SJCRH30 (cell line): ENCODE measurements around the gene CDKN1A. TPM values are rescaled to one million over a fixed set of nuclear protein-coding genes. Genes with fewer than 3 reads are reported as not detected.

ENCODE experiments used
- DNase-seq, 2 experiments: peaks; one replicate each; pipeline ENCODE4 v3.0.0-alpha.2; 2015 to 2020
- H3K27ac ChIP-seq: fragments of 250-450 bp; sonication (Bioruptor Pico); 2 replicates; pipeline ENCODE4 v1.5.1; 2020; ENCODE audit warnings: mild to moderate bottlenecking, moderate library complexity
- H3K27me3 ChIP-seq: fragments of 250-450 bp; sonication (Bioruptor Pico); 2 replicates; pipeline ENCODE4 v1.5.1; 2020; ENCODE audit warnings: mild to moderate bottlenecking, moderate library complexity
- H3K36me3 ChIP-seq: fragments of 250-450 bp; sonication (Bioruptor Pico); 2 replicates; pipeline ENCODE4 v1.5.1; 2020; ENCODE audit warnings: mild to moderate bottlenecking, moderate library complexity
- H3K4me1 ChIP-seq: fragments of 250-450 bp; sonication (Bioruptor Pico); 2 replicates; pipeline ENCODE4 v1.5.1; 2020; ENCODE audit warnings: mild to moderate bottlenecking, moderate library complexity
- H3K4me3 ChIP-seq: fragments of 250-450 bp; sonication (Bioruptor Pico); 2 replicates; pipeline ENCODE4 v1.5.1; 2020; ENCODE audit warnings: mild to moderate bottlenecking, moderate library complexity
- H3K9me3 ChIP-seq: fragments of 250-450 bp; sonication (Bioruptor Pico); replicated peaks from 2 replicates; pipeline ENCODE4 v1.5.1; 2020; ENCODE audit warnings: mild to moderate bottlenecking, moderate library complexity
- total RNA-seq: library from RNA; depleted of rRNA; stranded (reverse); fragments of >200 nt; shearing (Covaris generic); gene quantifications from 2 replicates; pipeline ENCODE4 v1.2.3, GENCODE V29; 2014; rRNA removed

Gene CDKN1A
- total RNA-seq = 56.1 and 57.8 TPM in 2 replicates

- H3K9me3 ChIP-seq = no peaks in the 10 kb centered on the region
- no peaks in the 10 kb centered on the region; the same call in 1 of the 2 replicates for H3K36me3 ChIP-seq
- H3K27me3 ChIP-seq = no peaks in the 10 kb centered on the region
- H3K4me1 ChIP-seq = peaks cover 47% of the 10 kb centered on the region
- peak; percentile 92 to 93 for DNase-seq
- peak within 1 kb of the TSS; percentile 81 for H3K4me3 ChIP-seq
- peak within 1 kb of the TSS; percentile 86 for H3K27ac ChIP-seq
These were observed at the start of gene CDKN1A for GRCh38 chr6:36678488-36679042. Gene CDKN1A, plus strand, starts transcription at chr6:36678714. Its CDS starts 5,388 bp downstream, at chr6:36684102.

GRCh38 chr6:36629784-36630183, 48.7 kb upstream of the CDKN1A start:
- no peak overlapping the region for H3K4me3 ChIP-seq
- peaks cover 24% of the 10 kb centered on the region for H3K4me1 ChIP-seq
- no peaks in the 10 kb centered on the region for H3K27me3 ChIP-seq
- no peak overlapping the region for H3K27ac ChIP-seq
- H3K36me3 ChIP-seq = no peaks in the 10 kb centered on the region
- no peaks in the 10 kb centered on the region for H3K9me3 ChIP-seq
- DNase-seq = no peak

GRCh38 chr6:36631326-36632011, 47.0 kb upstream of the CDKN1A start:
- Histone ChIP-seq H3K9me3 (no peaks in the 10 kb centered on the region), H3K4me3 (no peak overlapping the region), H3K27ac (no peak overlapping the region), H3K27me3 (no peaks in the 10 kb centered on the region), H3K36me3 (no peaks in the 10 kb centered on the region), H3K4me1 (peaks cover 16% of the 10 kb centered on the region)
- peak in 1 of 2 experiments; percentile 30 for DNase-seq

GRCh38 chr6:36633370-36633769, 45.1 kb upstream of the CDKN1A start:
- Histone ChIP-seq H3K36me3 (no peaks in the 10 kb centered on the region), H3K4me1 (peaks cover 10% of the 10 kb centered on the region), H3K27me3 (no peaks in the 10 kb centered on the region), H3K4me3 (no peak overlapping the region), H3K9me3 (no peaks in the 10 kb centered on the region), H3K27ac (no peak overlapping the region)
- DNase-seq = no peak

- H3K4me3 ChIP-seq = no peak overlapping the region
- peaks cover 10% of the 10 kb centered on the region for H3K4me1 ChIP-seq
- peak; percentile 53 to 75 for DNase-seq
- H3K36me3 ChIP-seq = no peaks in the 10 kb centered on the region
- H3K27ac ChIP-seq = no peak overlapping the region
- no peaks in the 10 kb centered on the region for H3K27me3 ChIP-seq
- no peaks in the 10 kb centered on the region for H3K9me3 ChIP-seq
These were observed 44.6 kb upstream of the CDKN1A start for GRCh38 chr6:36633915-36634314.

- no peak overlapping the region for H3K27ac ChIP-seq
- DNase-seq = no peak
- H3K4me1 ChIP-seq = peaks cover 10% of the 10 kb centered on the region
These were observed 44.0 kb upstream of the CDKN1A start for GRCh38 chr6:36634317-36635108.

GRCh38 chr6:36636283-36636682, 42.2 kb upstream of the CDKN1A start:
- no peak for DNase-seq
- Histone ChIP-seq H3K4me1 (peaks cover 10% of the 10 kb centered on the region), H3K4me3 (no peak overlapping the region), H3K27ac (no peak overlapping the region), H3K27me3 (no peaks in the 10 kb centered on the region), H3K9me3 (no peaks in the 10 kb centered on the region), H3K36me3 (no peaks in the 10 kb centered on the region)

More at GRCh38 chr6:36634317-36635108, 44.0 kb upstream of the CDKN1A start:
- Histone ChIP-seq H3K9me3 (no peaks in the 10 kb centered on the region), H3K27me3 (no peaks in the 10 kb centered on the region), H3K4me3 (no peak overlapping the region), H3K36me3 (no peaks in the 10 kb centered on the region)

- Histone ChIP-seq H3K4me1 (peaks cover 10% of the 10 kb centered on the region), H3K4me3 (no peak overlapping the region), H3K36me3 (no peaks in the 10 kb centered on the region), H3K27me3 (no peaks in the 10 kb centered on the region), H3K27ac (no peak overlapping the region), H3K9me3 (no peaks in the 10 kb centered on the region)
- no peak for DNase-seq
These were observed 41.7 kb upstream of the CDKN1A start for GRCh38 chr6:36636687-36637418.

GRCh38 chr6:36638579-36638978, 39.9 kb upstream of the CDKN1A start:
- Histone ChIP-seq H3K4me3 (no peak overlapping the region), H3K9me3 (no peaks in the 10 kb centered on the region), H3K27me3 (no peaks in the 10 kb centered on the region), H3K36me3 (no peaks in the 10 kb centered on the region), H3K27ac (no peak overlapping the region), H3K4me1 (peaks cover 15% of the 10 kb centered on the region)
- no peak for DNase-seq

- H3K27me3 ChIP-seq = no peaks in the 10 kb centered on the region
- peaks cover 9% of the 10 kb centered on the region for H3K4me1 ChIP-seq
- no peak overlapping the region for H3K4me3 ChIP-seq
- H3K9me3 ChIP-seq = no peaks in the 10 kb centered on the region
- H3K36me3 ChIP-seq = no peaks in the 10 kb centered on the region
- DNase-seq = no peak
- no peak overlapping the region for H3K27ac ChIP-seq
These were observed 39.2 kb upstream of the CDKN1A start for GRCh38 chr6:36639171-36639808.

GRCh38 chr6:36641543-36641942, 37.0 kb upstream of the CDKN1A start:
- no peaks in the 10 kb centered on the region for H3K36me3 ChIP-seq
- H3K27ac ChIP-seq = no peak overlapping the region
- H3K27me3 ChIP-seq = no peaks in the 10 kb centered on the region
- DNase-seq = no peak
- no peak overlapping the region for H3K4me3 ChIP-seq
- no peaks in the 10 kb centered on the region for H3K9me3 ChIP-seq
- H3K4me1 ChIP-seq = peaks cover 16% of the 10 kb centered on the region

- no peak overlapping the region for H3K4me3 ChIP-seq
- H3K4me1 ChIP-seq = peaks cover 16% of the 10 kb centered on the region
- DNase-seq = peak; percentile 59 to 67
- H3K27me3 ChIP-seq = no peaks in the 10 kb centered on the region
- no peak overlapping the region for H3K27ac ChIP-seq
- no peaks in the 10 kb centered on the region for H3K36me3 ChIP-seq
- no peaks in the 10 kb centered on the region for H3K9me3 ChIP-seq
These were observed 35.3 kb upstream of the CDKN1A start for GRCh38 chr6:36642913-36643817.

GRCh38 chr6:36643977-36644376, 34.5 kb upstream of the CDKN1A start:
- peaks cover 21% of the 10 kb centered on the region for H3K4me1 ChIP-seq
- H3K36me3 ChIP-seq = no peaks in the 10 kb centered on the region

More at GRCh38 chr6:36643977-36644376, 34.5 kb upstream of the CDKN1A start:
- H3K9me3 ChIP-seq = no peaks in the 10 kb centered on the region
- H3K27ac ChIP-seq = no peak overlapping the region
- no peak overlapping the region for H3K4me3 ChIP-seq
- no peak for DNase-seq
- H3K27me3 ChIP-seq = no peaks in the 10 kb centered on the region
